GM12878 (cell line): Measurements from ENCODE around the gene JMJD7. TPM values are rescaled to one million over a fixed set of nuclear protein-coding genes. Genes with fewer than 3 reads are reported as not detected.

ENCODE experiments used
- ATAC-seq: fragments of 200-7000 bp; cut with Tn5 transposase; 3 replicates; pipeline ENCODE4 v1.9.1; 2020; ENCODE audit warnings: mild to moderate bottlenecking, moderate library complexity
- BruUV-seq: library from RNA; stranded (reverse); fragments of 400-500 nt; replicated peaks from 2 replicates; lab custom pipeline; 2021; lab: Mats Ljungman, UMichigan
- CTCF ChIA-PET: fragments of 300-600 bp; sonication (Branson Sonifier 250); formaldehyde crosslinking; extraction: SDS; loops from one replicate; lab custom pipeline; 2021; ENCODE audit warnings: inconsistent platforms; lab: Yijun Ruan, JAX
- POLR2A ChIA-PET: fragments of 350-600 bp; formaldehyde crosslinking; extraction: SDS; loops from one replicate; lab custom pipeline; 2021; ENCODE audit warnings: inconsistent platforms; lab: Charles Lee
- RAD21 ChIA-PET: fragments of 300-600 bp; sonication (Branson Sonifier 250); formaldehyde crosslinking; loops from one replicate; lab custom pipeline; 2023; ENCODE audit warnings: antibody characterized with exemption; ENCODE audit not compliant: unreplicated experiment; lab: Charles Lee
- SMC1A ChIA-PET: fragments of 300-600 bp; sonication (Branson Sonifier 250); formaldehyde crosslinking; loops from one replicate; lab custom pipeline; 2023; ENCODE audit not compliant: unreplicated experiment, uncharacterized antibody; lab: Charles Lee
- DNase-seq: peaks from one replicate; pipeline ENCODE4 v3.0.0-alpha.2; 2011; ENCODE audit warnings: low read depth, low spot score
- FAIRE-seq: peaks from 3 replicates; lab custom pipeline; 2011; peaks lifted over from hg19 to GRCh38; lab: Jason Lieb, UNC
- H2AFZ ChIP-seq: 2 replicates; pipeline ENCODE4 v1.6.0; 2011; ENCODE audit warnings: low read depth, low read length, control low read depth; ENCODE audit not compliant: control insufficient read depth
- H3K27ac ChIP-seq: 2 replicates; pipeline ENCODE4 v1.5.1; 2011; ENCODE audit warnings: control low read depth; ENCODE audit not compliant: control insufficient read depth, insufficient read depth
- H3K27me3 ChIP-seq, 2 experiments: replicated peaks in 1 of 2; 2 replicates each; pipeline versions ENCODE4 v1.6.0 to v1.6.1; 2011; ENCODE audit warnings: low read length in 1 of 2; ENCODE audit not compliant: control insufficient read depth in 2 of 2, insufficient read depth in 2 of 2
- H3K36me3 ChIP-seq, 2 experiments: 2 replicates each; pipeline ENCODE4 v1.5.1; 2011; ENCODE audit warnings: low read length in 1 of 2; ENCODE audit not compliant: control insufficient read depth in 2 of 2, insufficient read depth in 2 of 2
- H3K4me1 ChIP-seq: 2 replicates; pipeline ENCODE4 v1.6.1; 2011; ENCODE audit warnings: mild to moderate bottlenecking, low read length, moderate library complexity, mixed read lengths; ENCODE audit not compliant: control insufficient read depth, insufficient read depth
- H3K4me2 ChIP-seq: 2 replicates; pipeline ENCODE4 v1.6.0; 2011; ENCODE audit warnings: control low read depth; ENCODE audit not compliant: control insufficient read depth, insufficient read depth
- H3K4me3 ChIP-seq: fragments of 200-600 bp; sonication (generic); 2 replicates; pipeline ENCODE4 v1.5.1; 2016
- H3K79me2 ChIP-seq: 2 replicates; pipeline ENCODE4 v1.6.0; 2011; ENCODE audit warnings: low read length; ENCODE audit not compliant: control insufficient read depth, insufficient read depth
- H3K9ac ChIP-seq: 2 replicates; pipeline ENCODE4 v1.8.0; 2011; ENCODE audit warnings: low read length, control low read depth, mixed read lengths; ENCODE audit not compliant: control insufficient read depth, insufficient read depth
- H3K9me3 ChIP-seq: replicated peaks from 3 replicates; pipeline ENCODE4 v1.5.1; 2011; ENCODE audit warnings: mild to moderate bottlenecking, low read length; ENCODE audit not compliant: control insufficient read depth, insufficient read depth
- H4K20me1 ChIP-seq: 2 replicates; pipeline ENCODE4 v1.6.0; 2011; ENCODE audit not compliant: control insufficient read depth, insufficient read depth
- ASH2L ChIP-seq: fragments of 300-600, 200-600 bp; sonication (generic); IDR thresholded peaks from 2 replicates; pipeline ENCODE4 v1.6.1; 2017; ENCODE audit warnings: low read depth, mild to moderate bottlenecking, borderline replicate concordance
- CREB1 ChIP-seq: IDR thresholded peaks from 2 replicates; pipeline ENCODE4 v1.6.1; 2012; ENCODE audit warnings: low read depth, mild to moderate bottlenecking, inconsistent platforms
- EED ChIP-seq: sonication (generic); IDR thresholded peaks from 2 replicates; pipeline ENCODE4 v1.6.1; 2016; ENCODE audit warnings: antibody characterized with exemption, low read depth
- IRF4 ChIP-seq: IDR thresholded peaks from 2 replicates; pipeline ENCODE4 v1.6.1; 2011; ENCODE audit warnings: low read depth, low read length
- KAT2A ChIP-seq: conservative IDR thresholded peaks from 2 replicates; pipeline ENCODE4 v1.6.1; 2011; ENCODE audit warnings: low read depth, low read length; ENCODE audit not compliant: control insufficient read depth
- PRDM15 ChIP-seq: fragments of 450-650 bp; formaldehyde crosslinking; IDR thresholded peaks from 2 replicates; pipeline ENCODE4 v1.4.0; 2020; ENCODE audit warnings: mild to moderate bottlenecking, moderate library complexity
- SMARCA5 ChIP-seq: fragments of 450-650 bp; IDR thresholded peaks from 2 replicates; pipeline ENCODE4 v1.6.1; 2017; ENCODE audit warnings: mild to moderate bottlenecking
- SUPT20H ChIP-seq: IDR thresholded peaks from 2 replicates; pipeline ENCODE4 v1.6.1; 2011; ENCODE audit warnings: low read depth, mild to moderate bottlenecking, low read length, moderate library complexity, borderline replicate concordance; ENCODE audit not compliant: control insufficient read depth
- ZSCAN29 ChIP-seq: fragments of 450-650 bp; IDR thresholded peaks from 2 replicates; pipeline ENCODE4 v1.6.1; 2017; ENCODE audit warnings: mild to moderate bottlenecking, moderate library complexity
- ZZZ3 ChIP-seq: IDR thresholded peaks from 2 replicates; pipeline ENCODE4 v1.6.1; 2011; ENCODE audit warnings: low read depth; ENCODE audit not compliant: control insufficient read depth, insufficient read length
- WGBS: methylation state at CpG from one replicate; pipeline ENCODE4 v1.1.6; 2016; ENCODE audit warnings: low lambda C conversion rate; ENCODE audit not compliant: insufficient replicate concordance, insufficient coverage; ENCODE audit errors: missing lambda C conversion rate; 5-methylcytosine and 5-hydroxymethylcytosine counted together
- in situ Hi-C: fragments of 300-500 bp; cut with MboI; formaldehyde crosslinking; loops from 9 replicates; pipeline ENCODE4 v1.14.3; 2018; ENCODE audit warnings: mixed read lengths
- intact Hi-C: fragments of 100-400 bp; cut with micrococcal nuclease; formaldehyde crosslinking; loops from one replicate; pipeline ENCODE4 v1.14.2; 2022; ENCODE audit not compliant: unreplicated experiment
- polyA plus RNA-seq, 11 experiments: library from polyadenylated mRNA; depleted of rRNA in 4 of 11; unstranded in 6 of 11; stranded (reverse) in 5 of 11; fragments of >200 nt; fragmentation: Nextera tagmentation in 4 of 11; fragmentation: Illumina TruSeq in 1 of 11; extraction: Ambion mirVana in 4 of 11; extraction: Trizol in 1 of 11; gene quantifications; 1 replicate in 1 of 11; 2 replicates in 10 of 11; pipeline versions ENCODE4 v1.2.1 to v1.2.3, GENCODE V29; 2011 to 2016; ENCODE audit warnings: inconsistent platforms in 2 of 11, missing spikeins in 2 of 11, low read depth in 1 of 11
- total RNA-seq, 4 experiments: library from RNA; depleted of rRNA in 3 of 4; stranded (reverse); fragments of >200 nt in 3 of 4; fragmentation: Illumina TruSeq in 1 of 4; extraction: Trizol in 1 of 4; gene quantifications; 2 replicates each; pipeline versions ENCODE4 v1.2.1 to v1.2.3, GENCODE V29; 2013 to 2021

Gene JMJD7
- total and polyA plus RNA-seq, 10 of the 15 experiments (the other 5 are each of a cell fraction or from before 2014, with no cell fraction given), result 0.79 to 12.2 (median 6.5) TPM

DNA sequence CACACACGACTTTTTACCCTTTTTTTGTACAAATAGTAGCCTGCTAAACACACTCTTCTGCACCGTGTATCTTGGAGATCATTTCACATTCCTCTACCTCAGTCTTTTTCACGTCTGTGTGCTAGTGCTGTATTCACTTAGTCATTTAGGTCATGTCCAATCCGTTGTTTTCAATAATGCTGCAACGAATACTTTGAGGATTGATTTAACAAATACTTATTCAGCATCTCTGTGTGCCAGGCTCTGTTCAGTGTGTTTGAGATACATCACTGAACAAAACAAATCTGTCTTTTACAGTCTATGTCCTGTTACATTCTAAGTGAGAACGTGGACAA is 882 bp downstream of the JMJD7 start:
- Histone ChIP-seq H3K9me3 (no peaks in the 10 kb centered on the region), H3K4me1 (no peaks in the 10 kb centered on the region), H2AFZ (no peak overlapping the region), H3K27me3 (no peaks in the 10 kb centered on the region), H3K4me3 (peak overlapping the region; percentile 85), H3K36me3 (peaks cover 2 to 3% of the 10 kb centered on the region in 2 experiments; a peak in 3 of 4 replicates), H4K20me1 (no peaks in the 10 kb centered on the region; the same call in 1 of the 2 replicates), H3K9ac (no peak overlapping the region), H3K79me2 (no peaks in the 10 kb centered on the region), H3K4me2 (peak overlapping the region; percentile 72), H3K27ac (no peak overlapping the region)
- 5% methylated on average over 6 of the region's 6 CpGs for WGBS
- POLR2A ChIA-PET, result no interaction called here
- FAIRE-seq (peak; percentile 78), DNase-seq (no peak), ATAC-seq (no peak)
- TF ChIP-seq SUPT20H (no peak), EED (no peak), KAT2A (no peak), IRF4 (no peak), CREB1 (no peak), PRDM15 (CRISPR knock-in tag) (no peak), ZSCAN29 (no peak), ASH2L (no peak), ZZZ3 (no peak), SMARCA5 (no peak)
- CTCF ChIA-PET, result interaction anchor here (2.5 kb wide), 1 partner anchor 55 kb away, joined by 12 read pairs; the partner anchor contains the start of gene MAPKBP1
- in situ Hi-C loops, result no loop called here
- RAD21 ChIA-PET, result interaction anchor here (1.1 kb wide), 1 partner anchor 56 kb away, joined by 3 read pairs; no protein-coding TSS in a partner anchor
- intact Hi-C loops, result loop anchor here (5.0 kb wide), 2 partner anchors 74 to 144 kb away; partner anchors contain the start of gene EHD4
- no TSS peak for BruUV-seq
- SMC1A ChIA-PET, result interaction anchor here (0.9 to 3.0 kb wide), 4 partner anchors 9 to 144 kb away, joined by 3 to 7 read pairs (median 3); partner anchors contain the start of gene MAPKBP1
